ENCODE measurements around the gene CCDC127.

- TF ChIP-seq ZNF274 (CRISPR knock-in tag; IDR thresholded peaks at IDR 0.05), result no peak
- TF ChIP-seq, protein P1, sequence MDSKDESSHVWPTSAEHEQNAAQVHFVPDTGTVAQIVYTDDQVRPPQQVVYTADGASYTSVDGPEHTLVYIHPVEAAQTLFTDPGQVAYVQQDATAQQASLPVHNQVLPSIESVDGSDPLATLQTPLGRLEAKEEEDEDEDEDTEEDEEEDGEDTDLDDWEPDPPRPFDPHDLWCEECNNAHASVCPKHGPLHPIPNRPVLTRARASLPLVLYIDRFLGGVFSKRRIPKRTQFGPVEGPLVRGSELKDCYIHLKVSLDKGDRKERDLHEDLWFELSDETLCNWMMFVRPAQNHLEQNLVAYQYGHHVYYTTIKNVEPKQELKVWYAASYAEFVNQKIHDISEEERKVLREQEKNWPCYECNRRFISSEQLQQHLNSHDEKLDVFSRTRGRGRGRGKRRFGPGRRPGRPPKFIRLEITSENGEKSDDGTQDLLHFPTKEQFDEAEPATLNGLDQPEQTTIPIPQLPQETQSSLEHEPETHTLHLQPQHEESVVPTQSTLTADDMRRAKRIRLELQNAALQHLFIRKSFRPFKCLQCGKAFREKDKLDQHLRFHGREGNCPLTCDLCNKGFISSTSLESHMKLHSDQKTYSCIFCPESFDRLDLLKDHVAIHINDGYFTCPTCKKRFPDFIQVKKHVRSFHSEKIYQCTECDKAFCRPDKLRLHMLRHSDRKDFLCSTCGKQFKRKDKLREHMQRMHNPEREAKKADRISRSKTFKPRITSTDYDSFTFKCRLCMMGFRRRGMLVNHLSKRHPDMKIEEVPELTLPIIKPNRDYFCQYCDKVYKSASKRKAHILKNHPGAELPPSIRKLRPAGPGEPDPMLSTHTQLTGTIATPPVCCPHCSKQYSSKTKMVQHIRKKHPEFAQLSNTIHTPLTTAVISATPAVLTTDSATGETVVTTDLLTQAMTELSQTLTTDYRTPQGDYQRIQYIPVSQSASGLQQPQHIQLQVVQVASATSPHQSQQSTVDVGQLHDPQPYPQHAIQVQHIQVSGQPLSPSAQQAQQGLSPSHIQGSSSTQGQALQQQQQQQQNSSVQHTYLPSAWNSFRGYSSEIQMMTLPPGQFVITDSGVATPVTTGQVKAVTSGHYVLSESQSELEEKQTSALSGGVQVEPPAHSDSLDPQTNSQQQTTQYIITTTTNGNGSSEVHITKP (CRISPR knock-in tag; IDR thresholded peaks at IDR 0.05; ENCODE audit: low read depth), result no peak
- TF ChIP-seq XRCC5 (optimal IDR thresholded peaks at IDR 0.05; ENCODE audit: low read length), result no peak
- no peak for TF ChIP-seq CTCF (CRISPR knock-in tag; IDR thresholded peaks at IDR 0.05)
Measured at GRCh38 chr5:157126-157715, 60.7 kb downstream of the CCDC127 start.

Data from HepG2 (cell line).